B cell (primary cell): Measurements from ENCODE around the gene FCHO2.

Source experiments
- CTCF ChIP-seq: fragments of 200-600 bp; IDR thresholded peaks from one replicate; pipeline ENCODE4 v1.8.0; 2022; ENCODE audit warnings: antibody characterized with exemption, mild to moderate bottlenecking
- EZH2 ChIP-seq: IDR thresholded peaks from 2 replicates; pipeline ENCODE4 v1.6.1; 2012; ENCODE audit warnings: borderline replicate concordance, low read depth, mild to moderate bottlenecking, moderate library complexity, low read length; ENCODE audit not compliant: insufficient read depth, poor library complexity, severe bottlenecking

DNA sequence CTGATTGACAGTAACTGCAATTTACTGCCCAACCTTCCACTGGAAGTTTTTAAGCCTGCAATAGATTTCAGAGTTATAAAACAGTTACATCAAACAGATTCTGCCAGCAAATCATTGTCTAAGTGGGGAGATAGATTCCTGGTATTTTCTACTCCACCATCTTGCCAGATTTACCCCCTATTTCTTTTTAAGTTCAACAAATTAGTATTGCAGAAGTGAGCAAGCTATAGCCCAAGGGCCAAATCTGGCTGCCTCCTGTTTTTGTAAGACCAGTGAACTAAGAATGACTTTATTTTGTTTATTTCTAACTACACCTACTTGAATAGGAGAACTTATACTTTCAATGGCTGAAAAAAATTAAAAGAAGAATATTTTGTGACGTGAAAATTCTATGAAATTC is 155.7 kb downstream of the FCHO2 start:
- no peak for TF ChIP-seq CTCF
- TF ChIP-seq EZH2, result no peak
